ENCODE measurements around the gene MAP3K4. TPM values are rescaled to one million over a fixed set of nuclear protein-coding genes. Genes with fewer than 3 reads are reported as not detected.

The MAP3K4 gene
- total RNA-seq, 2 experiments from 2014 or later = 30.3 to 38.7 TPM

DNA sequence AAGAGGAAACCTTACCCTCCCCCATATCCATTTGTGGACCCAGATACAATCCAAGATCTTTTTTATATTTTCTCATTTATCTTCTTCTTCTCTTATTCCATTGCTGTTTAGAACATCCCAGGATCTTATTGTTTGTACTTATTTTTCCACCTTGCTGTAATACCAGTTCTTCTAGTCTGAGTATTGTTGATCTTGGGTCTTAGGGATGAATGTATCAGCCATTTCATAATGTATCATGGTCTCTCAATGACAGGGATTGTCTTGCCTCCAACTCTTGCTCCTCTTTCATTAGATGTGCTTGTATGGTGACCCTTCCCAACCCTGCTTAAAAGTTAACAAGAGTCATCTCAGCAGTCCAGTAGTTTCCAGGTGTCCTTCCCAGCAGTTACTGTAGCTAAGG is 63.3 kb downstream of the MAP3K4 start:
- BruUV-seq (replicated peaks) = no TSS peak
- CTCF ChIA-PET (ENCODE audit: unreplicated experiment) = no interaction called here
- TF ChIP-seq, protein P1, sequence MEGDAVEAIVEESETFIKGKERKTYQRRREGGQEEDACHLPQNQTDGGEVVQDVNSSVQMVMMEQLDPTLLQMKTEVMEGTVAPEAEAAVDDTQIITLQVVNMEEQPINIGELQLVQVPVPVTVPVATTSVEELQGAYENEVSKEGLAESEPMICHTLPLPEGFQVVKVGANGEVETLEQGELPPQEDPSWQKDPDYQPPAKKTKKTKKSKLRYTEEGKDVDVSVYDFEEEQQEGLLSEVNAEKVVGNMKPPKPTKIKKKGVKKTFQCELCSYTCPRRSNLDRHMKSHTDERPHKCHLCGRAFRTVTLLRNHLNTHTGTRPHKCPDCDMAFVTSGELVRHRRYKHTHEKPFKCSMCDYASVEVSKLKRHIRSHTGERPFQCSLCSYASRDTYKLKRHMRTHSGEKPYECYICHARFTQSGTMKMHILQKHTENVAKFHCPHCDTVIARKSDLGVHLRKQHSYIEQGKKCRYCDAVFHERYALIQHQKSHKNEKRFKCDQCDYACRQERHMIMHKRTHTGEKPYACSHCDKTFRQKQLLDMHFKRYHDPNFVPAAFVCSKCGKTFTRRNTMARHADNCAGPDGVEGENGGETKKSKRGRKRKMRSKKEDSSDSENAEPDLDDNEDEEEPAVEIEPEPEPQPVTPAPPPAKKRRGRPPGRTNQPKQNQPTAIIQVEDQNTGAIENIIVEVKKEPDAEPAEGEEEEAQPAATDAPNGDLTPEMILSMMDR (conservative IDR thresholded peaks at IDR 0.05; ENCODE audit: low read length) = no peak
- no peak for TF ChIP-seq EZH2phosphoT487 (IDR thresholded peaks at IDR 0.05; ENCODE audit: borderline replicate concordance, low read depth, low read length)

DNA sequence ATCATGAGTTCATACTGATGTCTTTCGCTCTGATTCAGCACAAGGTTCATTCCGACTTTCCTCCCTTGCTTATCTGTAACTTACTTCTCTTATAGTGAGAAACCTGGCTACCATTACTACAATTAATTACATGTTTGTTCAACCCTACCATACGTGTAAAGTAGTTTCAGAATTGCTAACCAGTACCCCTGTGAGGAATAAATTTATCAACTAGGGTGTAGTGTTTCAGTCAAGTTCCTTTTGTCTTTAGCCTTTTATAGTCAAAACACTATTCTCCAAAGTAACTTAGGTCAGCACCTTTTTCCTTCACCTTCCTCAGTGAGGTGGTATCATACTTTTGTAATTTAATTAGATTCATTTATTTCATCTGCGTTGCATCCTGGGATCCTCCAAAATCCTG is 64.9 kb downstream of the MAP3K4 start:
- Histone ChIP-seq H3K4me2 (ENCODE audit: low read length) (no peak overlapping the region), H4K20me1 (ENCODE audit: insufficient read depth, low read length) (no peaks in the 10 kb centered on the region; the same call in 1 of the 2 replicates), H3K9me2 (ENCODE audit: insufficient read depth, low read length) (no peaks in the 10 kb centered on the region), H2AFZ (ENCODE audit: low read length) (no peak overlapping the region), H3K36me3 (ENCODE audit: insufficient read depth, low read length) (no peaks in the 10 kb centered on the region), H3K79me2 (ENCODE audit: insufficient read depth, low read depth, low read length) (no peaks in the 10 kb centered on the region), H3K27ac (ENCODE audit: low read depth, low read length, poor library complexity, severe bottlenecking) (no peak overlapping the region), H3K4me1 (ENCODE audit: insufficient read depth, low read length, poor library complexity, severe bottlenecking) (no peaks in the 10 kb centered on the region), H3K4me3 (ENCODE audit: low read depth, low read length, poor library complexity, severe bottlenecking) (no peak overlapping the region), H3K9me3 (ENCODE audit: low read length) (no peaks in the 10 kb centered on the region)
- ChIA-PET POLR2A (no interaction called here), CTCF (ENCODE audit: unreplicated experiment) (no interaction called here)
- TF ChIP-seq EZH2phosphoT487 (IDR thresholded peaks at IDR 0.05; ENCODE audit: borderline replicate concordance, low read depth, low read length) = no peak
- TF ChIP-seq, protein P1 (conservative IDR thresholded peaks at IDR 0.05; ENCODE audit: low read length) = no peak
- no peak for DNase-seq (ENCODE audit: low spot score)
- BruUV-seq (replicated peaks) = no TSS peak
- intact Hi-C loops (cut with micrococcal nuclease; ENCODE audit: unreplicated experiment) = no loop called here

More for the DNA sequence above, 63.3 kb downstream of the MAP3K4 start:
- Histone ChIP-seq H3K9me2 (ENCODE audit: insufficient read depth, low read length) (no peaks in the 10 kb centered on the region), H3K4me3 (ENCODE audit: low read depth, low read length, poor library complexity, severe bottlenecking) (no peak overlapping the region), H2AFZ (ENCODE audit: low read length) (no peak overlapping the region), H3K4me1 (ENCODE audit: insufficient read depth, low read length, poor library complexity, severe bottlenecking) (no peaks in the 10 kb centered on the region), H3K79me2 (ENCODE audit: insufficient read depth, low read depth, low read length) (no peaks in the 10 kb centered on the region), H3K4me2 (ENCODE audit: low read length) (no peak overlapping the region), H3K27ac (ENCODE audit: low read depth, low read length, poor library complexity, severe bottlenecking) (no peak overlapping the region), H3K36me3 (ENCODE audit: insufficient read depth, low read length) (no peaks in the 10 kb centered on the region), H4K20me1 (ENCODE audit: insufficient read depth, low read length) (no peaks in the 10 kb centered on the region; the same call in 1 of the 2 replicates), H3K9me3 (ENCODE audit: low read length) (no peaks in the 10 kb centered on the region)
- intact Hi-C loops (cut with micrococcal nuclease; ENCODE audit: unreplicated experiment) = no loop called here
- POLR2A ChIA-PET = no interaction called here
- no peak for DNase-seq (ENCODE audit: low spot score)

DNA sequence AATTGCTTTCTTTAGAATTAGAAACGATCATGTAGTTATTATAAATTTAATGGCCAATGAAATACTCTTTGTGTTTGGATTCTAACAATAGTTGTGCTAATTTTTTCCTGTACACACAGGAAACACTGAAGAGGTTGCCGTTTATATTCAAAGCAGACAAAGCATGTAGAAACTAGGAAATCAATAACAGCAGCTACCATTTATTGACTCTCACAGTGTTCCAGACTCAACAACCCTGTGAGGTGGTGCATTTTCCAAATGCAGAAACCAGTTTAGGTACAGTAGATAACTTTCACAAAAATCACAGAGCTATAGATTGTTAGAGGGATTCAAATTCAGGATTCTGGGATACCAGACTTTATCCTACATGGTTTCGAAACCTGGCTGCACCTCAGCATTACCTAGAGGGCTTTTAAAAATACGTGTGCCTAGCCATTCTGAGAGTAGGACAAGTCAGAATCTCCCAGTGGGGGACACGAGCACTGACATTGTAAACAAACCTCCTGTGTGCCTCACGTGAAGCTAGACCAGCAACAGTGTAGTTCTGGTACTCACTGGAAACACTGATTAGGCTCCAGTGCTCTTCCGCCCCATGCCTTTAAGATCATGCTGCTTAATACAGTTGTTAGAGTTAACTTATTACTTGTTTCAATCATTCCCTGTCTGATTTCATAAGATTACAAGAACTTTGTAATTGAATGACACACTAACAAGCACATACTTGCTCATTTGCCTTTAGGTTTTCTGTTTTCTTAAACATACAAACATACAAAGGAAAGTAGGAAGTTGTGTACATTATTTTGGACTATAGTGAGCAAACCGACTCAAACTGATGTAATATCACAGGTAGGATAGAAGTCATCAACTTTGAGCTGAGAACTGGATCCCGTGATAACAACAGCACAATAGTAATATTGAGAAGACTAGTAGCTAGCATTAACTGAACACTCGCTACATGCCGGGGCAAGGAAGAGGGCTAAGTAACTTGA is 65.8 kb downstream of the MAP3K4 start:
- intact Hi-C loops (cut with micrococcal nuclease; ENCODE audit: unreplicated experiment) = no loop called here
- H4K20me1 ChIP-seq (ENCODE audit: insufficient read depth, low read length) = no peaks in the 10 kb centered on the region; the same call in 1 of the 2 replicates
- DNase-seq (ENCODE audit: low spot score) = no peak
- no peaks in the 10 kb centered on the region for H3K79me2 ChIP-seq (ENCODE audit: insufficient read depth, low read depth, low read length)
- H3K4me3 ChIP-seq (ENCODE audit: low read depth, low read length, poor library complexity, severe bottlenecking) = no peak overlapping the region
- H3K27ac ChIP-seq (ENCODE audit: low read depth, low read length, poor library complexity, severe bottlenecking) = no peak overlapping the region
- ChIA-PET CTCF (ENCODE audit: unreplicated experiment) (no interaction called here), POLR2A (no interaction called here)
- no peak overlapping the region for H2AFZ ChIP-seq (ENCODE audit: low read length)
- TF ChIP-seq EZH2phosphoT487 (IDR thresholded peaks at IDR 0.05; ENCODE audit: borderline replicate concordance, low read depth, low read length) = no peak
- TF ChIP-seq, protein P1 (conservative IDR thresholded peaks at IDR 0.05; ENCODE audit: low read length) = no peak
- no TSS peak for BruUV-seq (replicated peaks)
- H3K4me2 ChIP-seq (ENCODE audit: low read length) = no peak overlapping the region
- H3K4me1 ChIP-seq (ENCODE audit: insufficient read depth, low read length, poor library complexity, severe bottlenecking) = no peaks in the 10 kb centered on the region
- H3K9me3 ChIP-seq (ENCODE audit: low read length) = no peaks in the 10 kb centered on the region
- no peaks in the 10 kb centered on the region for H3K9me2 ChIP-seq (ENCODE audit: insufficient read depth, low read length)
- H3K36me3 ChIP-seq (ENCODE audit: insufficient read depth, low read length) = no peaks in the 10 kb centered on the region
